HG03139 (cell line): Measurements from ENCODE around the gene SLC35D2.
"Not testable (repeated sequence)": the region's sequence is repeated elsewhere in the genome, so short reads cannot be mapped to it uniquely, and the experiment has no call there.

Source experiments
- ATAC-seq: cut with Tn5 transposase; IDR thresholded peaks from one replicate; pipeline ENCODE4 v1.9.1; 2021; ENCODE audit not compliant: unreplicated experiment

Gene SLC35D2

GRCh38 chr9:96362119-96362518 is 21.4 kb downstream of the SLC35D2 start:
- not testable (repeated sequence) for ATAC-seq

GRCh38 chr9:96361668-96362067 is 21.8 kb downstream of the SLC35D2 start:
- ATAC-seq = no peak

- ATAC-seq = no peak
These were observed 22.5 kb downstream of the SLC35D2 start for GRCh38 chr9:96360976-96361375.

- ATAC-seq = not testable (repeated sequence)
These were observed 23.0 kb downstream of the SLC35D2 start for GRCh38 chr9:96360523-96360922.

- ATAC-seq = no peak
These were observed 32.6 kb downstream of the SLC35D2 start for GRCh38 chr9:96350866-96351265.

GRCh38 chr9:96348261-96348660 is 35.2 kb downstream of the SLC35D2 start:
- ATAC-seq = no peak

GRCh38 chr9:96345551-96345950 is 38.0 kb downstream of the SLC35D2 start:
- no peak for ATAC-seq

GRCh38 chr9:96344458-96345180 is 38.9 kb downstream of the SLC35D2 start:
- ATAC-seq = no peak

GRCh38 chr9:96343515-96344360 is 39.8 kb downstream of the SLC35D2 start:
- ATAC-seq = no peak

GRCh38 chr9:96342571-96343245 is 40.8 kb downstream of the SLC35D2 start:
- no peak for ATAC-seq

GRCh38 chr9:96340707-96341106 is 42.8 kb downstream of the SLC35D2 start:
- no peak for ATAC-seq

- no peak for ATAC-seq
These were observed 45.2 kb downstream of the SLC35D2 start for GRCh38 chr9:96338299-96338698.

- ATAC-seq = no peak
These were observed 49.6 kb downstream of the SLC35D2 start for GRCh38 chr9:96333958-96334357.

- no peak for ATAC-seq
These were observed 52.1 kb downstream of the SLC35D2 start for GRCh38 chr9:96331236-96331947.

- no peak for ATAC-seq
These were observed 55.7 kb downstream of the SLC35D2 start for GRCh38 chr9:96327694-96328352.

- ATAC-seq = no peak
These were observed 60.3 kb downstream of the SLC35D2 start for GRCh38 chr9:96323169-96323568.

- not testable (repeated sequence) for ATAC-seq
These were observed 60.8 kb downstream of the SLC35D2 start for GRCh38 chr9:96322736-96323135.

- not testable (repeated sequence) for ATAC-seq
These were observed 61.3 kb downstream of the SLC35D2 start for GRCh38 chr9:96322210-96322609.

GRCh38 chr9:96321515-96321914 is 62.0 kb downstream of the SLC35D2 start:
- ATAC-seq = no peak

GRCh38 chr9:96320749-96321280 is 62.7 kb downstream of the SLC35D2 start:
- no peak for ATAC-seq
